Pons (tissue), 1 donor: ENCODE results near the gene P2RX4.
"Not testable (repeated sequence)": the region's sequence is repeated elsewhere in the genome, so short reads cannot be mapped to it uniquely, and the experiment has no call there.

Experiments
- DNase-seq: peaks from one replicate; pipeline ENCODE4 v3.0.0-alpha.2; 2016; ENCODE audit warnings: low spot score

The P2RX4 gene

DNA sequence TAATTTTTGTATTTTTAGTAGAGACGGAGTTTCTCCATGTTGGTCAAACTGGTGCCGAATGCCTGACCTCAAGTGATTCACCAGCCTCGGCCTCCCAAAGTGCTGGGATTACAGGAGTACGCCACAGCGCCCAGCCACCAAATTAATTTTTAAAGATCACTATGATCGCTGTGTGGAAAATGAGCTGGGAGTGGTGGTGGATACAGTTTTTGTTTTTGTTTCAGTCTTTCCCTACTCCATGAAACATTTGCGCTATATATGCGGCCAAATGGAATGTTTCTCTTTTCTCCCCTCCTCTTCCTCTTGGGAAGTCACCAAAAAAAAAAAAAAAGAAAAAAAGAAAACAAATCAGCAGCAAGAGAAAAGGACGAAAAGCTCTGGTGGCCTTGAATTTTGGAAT, 20.8 kb upstream of the P2RX4 start:
- no peak for DNase-seq

DNA sequence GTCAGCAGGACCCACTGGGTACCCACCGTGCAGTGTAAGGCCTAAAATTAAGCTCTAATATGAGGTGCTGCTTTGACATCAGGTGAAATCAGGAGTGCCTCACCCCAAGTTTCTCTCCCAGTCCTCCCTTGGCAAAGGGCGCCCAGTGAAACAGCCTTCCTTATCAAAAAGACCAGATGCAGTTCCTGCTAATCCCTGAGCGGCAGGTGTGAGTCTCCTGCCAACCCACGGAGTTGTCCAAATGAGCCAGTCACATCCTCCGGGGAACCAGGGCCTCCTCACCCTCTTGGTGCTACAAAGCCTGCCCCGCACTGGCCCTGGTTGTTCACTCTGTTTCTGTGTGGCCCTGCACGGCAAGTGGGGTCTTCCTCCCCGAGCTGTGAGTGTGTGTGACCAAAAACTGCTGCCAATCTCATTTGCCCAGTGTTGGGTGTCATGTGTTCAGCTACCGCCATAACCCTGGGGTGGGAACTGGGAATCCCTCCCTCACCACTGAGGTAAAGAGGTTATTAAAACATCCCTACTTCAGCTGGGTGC, 20.2 kb upstream of the P2RX4 start:
- no peak for DNase-seq

DNA sequence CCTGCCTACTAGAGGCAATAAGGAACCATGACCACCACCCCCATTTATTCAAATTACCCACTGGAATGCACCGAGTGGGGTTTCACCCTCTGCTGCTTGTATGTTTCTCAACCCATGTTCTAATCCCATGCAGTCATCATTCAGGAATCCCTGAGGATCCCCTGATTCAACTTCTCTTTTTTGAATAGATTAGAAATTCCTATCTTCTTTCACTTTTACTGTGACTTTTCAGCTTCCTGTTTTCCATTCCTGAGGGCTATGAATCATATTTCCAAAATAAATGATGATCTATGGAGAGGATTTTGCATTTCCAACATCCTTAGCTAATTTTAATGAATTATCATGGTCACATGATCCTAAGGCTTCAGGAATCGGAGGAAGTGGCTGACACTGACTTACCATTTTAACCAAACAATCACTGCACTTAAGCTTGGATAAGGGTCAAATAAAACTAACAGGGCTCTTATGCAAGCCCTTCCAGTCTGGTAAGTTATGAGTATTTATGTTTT, 19.4 kb upstream of the P2RX4 start:
- no peak for DNase-seq

DNA sequence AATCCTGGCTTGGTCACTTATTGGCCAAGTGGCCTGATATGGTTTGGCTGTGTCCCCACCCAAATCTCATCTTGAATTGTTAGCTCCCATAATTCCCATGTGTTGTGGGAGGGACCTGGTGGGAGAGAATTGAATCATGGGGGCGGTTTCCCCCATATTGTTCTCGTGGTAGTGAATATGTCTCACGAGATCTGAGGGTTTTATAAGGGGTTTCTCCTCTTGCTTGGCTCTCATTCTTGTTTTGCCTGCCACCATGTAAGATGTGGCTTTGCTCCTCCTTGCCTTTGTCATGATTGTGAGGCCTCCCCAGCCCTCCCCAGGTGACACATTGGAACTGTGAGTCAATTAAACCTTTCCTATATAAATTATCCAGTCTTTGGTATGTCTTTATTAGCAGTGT, 18.8 kb upstream of the P2RX4 start:
- DNase-seq: no peak

DNA sequence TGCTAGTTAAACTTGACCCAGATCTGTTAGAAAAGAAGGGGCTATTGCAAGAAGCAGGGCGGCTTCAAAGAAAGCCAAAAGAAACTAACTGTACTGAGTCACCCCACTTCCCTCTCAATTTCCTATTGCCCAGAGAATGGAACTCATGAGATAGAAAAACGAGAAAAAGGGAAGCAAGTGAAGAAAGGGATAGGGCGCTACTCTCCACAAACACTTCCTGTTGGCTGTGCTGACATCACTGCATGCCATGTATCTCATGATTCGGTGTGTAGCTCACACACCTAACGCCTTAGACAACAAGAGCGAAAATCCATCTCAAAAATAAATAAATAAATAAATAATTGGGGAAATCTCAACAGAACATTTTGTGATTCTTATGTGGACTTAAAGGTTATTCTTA, 13.0 kb upstream of the P2RX4 start:
- peak; percentile 83 for DNase-seq

DNA sequence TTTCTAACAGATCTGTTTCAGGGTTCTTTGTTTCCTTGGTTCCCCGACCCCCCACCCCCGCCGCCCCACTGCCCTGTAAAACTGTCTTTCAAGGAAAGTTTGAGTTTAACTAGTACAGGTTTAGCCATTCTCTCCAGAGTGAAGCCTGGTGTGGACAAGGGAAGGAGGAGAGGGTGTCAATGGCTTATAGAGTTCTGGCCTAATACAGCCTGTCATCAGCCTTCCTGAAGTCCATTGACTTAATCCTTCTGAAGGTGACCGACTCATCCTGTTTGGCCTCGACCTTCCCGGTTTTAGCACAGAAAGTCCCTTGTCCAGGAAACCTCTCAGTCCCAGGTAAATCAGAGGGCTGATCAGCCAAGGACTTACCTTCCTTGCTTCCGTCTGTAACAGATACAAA, 11.0 kb upstream of the P2RX4 start:
- no peak for DNase-seq

DNA sequence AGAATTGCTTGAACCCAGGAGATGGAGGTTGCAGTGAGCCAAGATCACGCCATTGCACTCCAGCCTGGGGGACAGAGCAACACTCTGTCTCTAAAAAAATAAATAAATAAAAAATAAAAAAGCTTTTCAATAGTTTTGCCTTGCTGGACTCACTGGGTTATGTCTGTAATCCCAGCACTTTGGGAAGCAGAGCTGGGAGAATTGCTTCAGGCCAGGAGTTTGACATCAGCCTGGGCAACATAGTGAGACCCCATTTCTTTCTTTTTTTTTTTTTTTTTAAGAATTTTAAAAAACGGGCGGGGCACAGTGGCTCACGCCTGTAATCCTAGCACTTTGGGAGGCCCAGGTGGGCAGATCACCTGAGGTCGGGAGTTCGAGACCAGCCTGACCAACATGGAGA, 8.8 kb upstream of the P2RX4 start:
- DNase-seq: not testable (repeated sequence)

DNA sequence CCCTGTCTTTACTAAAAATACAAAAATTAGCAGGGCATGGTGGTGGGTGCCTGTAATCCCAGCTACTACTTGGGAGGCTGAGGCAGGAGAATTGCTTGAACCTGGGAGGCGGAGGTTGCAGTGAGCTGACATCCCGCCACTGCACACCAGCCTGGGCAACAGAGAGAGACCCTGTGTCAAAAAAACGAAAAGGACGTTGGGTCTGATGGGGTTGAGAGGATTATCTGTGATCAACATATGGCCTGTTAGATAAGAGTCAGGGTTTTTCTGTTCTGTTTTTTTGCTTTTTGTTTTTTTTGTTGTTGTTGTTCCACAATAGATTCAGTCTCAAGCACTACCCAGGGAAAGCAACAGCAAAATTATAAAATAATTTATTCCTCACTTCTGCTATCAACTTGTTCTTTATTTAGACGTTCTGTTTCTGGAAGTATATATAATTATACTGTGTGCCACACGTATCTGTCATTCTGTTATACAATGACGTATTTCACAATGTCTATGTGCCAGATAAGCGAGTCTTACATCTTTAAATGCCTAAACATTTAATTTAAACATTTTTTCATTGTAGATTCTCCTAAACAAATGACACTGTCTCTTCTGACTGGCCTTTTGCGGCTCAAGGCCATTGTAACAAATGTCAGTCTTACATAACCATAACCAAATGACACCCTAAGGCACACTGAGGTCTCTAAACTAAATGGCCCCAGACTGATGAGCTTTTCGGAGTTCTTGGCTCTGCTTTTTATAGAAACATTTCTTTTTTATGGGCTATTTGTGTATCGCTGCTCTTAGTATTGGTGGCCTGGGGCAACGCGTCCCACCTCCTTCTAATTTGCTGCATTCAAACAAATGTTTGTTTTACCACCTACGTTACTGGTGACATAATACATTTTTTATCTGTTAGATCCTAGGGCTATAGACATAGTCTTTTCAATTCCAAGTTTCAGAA, 7.2 kb upstream of the P2RX4 start:
- DNase-seq: no peak

DNA sequence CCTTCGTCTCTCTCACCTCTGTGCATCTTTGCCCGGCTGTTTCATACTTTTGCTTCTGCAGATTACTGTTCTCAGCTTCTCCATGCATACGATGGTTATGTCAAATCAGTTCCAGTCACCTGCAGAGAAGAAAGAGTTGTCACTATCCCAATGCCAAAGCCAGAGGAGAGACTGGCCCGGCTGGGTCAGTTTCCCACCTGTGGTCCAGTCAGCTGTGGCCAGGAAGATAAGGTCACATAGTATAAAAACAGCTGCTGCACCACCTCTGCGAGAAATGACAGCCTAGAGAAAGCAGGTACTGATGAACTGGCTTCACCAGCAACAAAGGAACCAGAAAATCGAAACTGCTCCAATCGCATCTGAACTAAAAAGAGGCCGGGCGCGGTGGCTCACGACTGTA, 6.4 kb upstream of the P2RX4 start:
- DNase-seq: no peak

DNA sequence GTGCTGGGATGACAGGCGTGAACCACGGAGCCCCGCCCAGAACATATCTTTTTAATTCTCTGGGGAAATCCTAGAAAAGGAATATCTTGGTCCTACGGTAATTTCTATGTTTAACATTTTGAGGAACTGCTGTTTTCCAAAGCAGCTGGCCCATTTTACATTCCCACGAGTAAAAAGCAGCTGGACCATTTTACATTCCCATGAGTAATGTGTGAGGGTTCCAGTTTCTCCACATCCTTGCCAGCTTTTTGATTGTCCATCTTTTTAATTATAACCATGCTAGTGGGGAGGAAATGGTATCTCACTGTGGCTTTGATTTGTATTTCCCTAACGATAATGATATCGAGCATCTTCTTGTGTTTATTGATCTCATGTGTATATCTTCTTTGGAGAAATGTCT, 4.4 kb upstream of the P2RX4 start:
- DNase-seq: no peak

DNA sequence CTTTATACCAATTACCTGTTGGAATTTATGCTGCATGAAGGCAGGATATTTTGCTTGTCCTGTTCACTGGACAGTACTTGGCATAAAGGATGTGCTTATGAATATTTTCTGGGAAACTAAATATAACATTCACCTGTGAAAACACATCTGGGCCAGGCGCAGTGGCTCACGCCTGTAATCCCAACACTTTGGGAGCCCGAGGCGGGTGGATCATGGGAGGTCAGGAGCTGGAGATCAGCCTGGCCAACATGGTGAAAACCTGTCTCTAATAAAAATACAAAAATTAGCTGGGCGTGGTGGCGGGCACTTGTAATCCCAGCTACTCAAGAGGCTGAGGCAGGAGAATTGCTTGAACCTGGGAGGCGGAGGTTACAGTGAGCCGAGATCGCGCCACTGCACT, 1.4 kb upstream of the P2RX4 start:
- DNase-seq: not testable (repeated sequence)

DNA sequence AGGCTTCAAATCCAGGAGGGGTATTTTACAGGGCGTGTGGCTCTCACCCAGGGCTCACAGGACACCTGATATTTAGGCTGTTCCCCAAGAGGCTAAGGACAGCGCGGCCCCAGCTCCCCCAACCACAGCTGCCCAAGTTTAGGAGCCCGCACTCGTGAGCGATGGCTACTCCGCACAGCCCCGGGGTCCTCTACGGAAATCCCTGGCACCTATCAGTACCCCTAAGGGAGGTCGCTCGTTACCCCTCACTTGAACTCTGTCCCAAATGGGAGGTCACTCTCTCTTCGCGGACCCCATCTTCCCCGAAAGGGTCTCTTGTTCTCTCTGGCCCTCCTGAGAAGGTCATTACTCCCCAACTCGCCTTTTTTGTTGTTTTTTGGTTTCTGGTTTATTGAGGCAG, 708 bp upstream of the P2RX4 start:
- no peak for DNase-seq

DNA sequence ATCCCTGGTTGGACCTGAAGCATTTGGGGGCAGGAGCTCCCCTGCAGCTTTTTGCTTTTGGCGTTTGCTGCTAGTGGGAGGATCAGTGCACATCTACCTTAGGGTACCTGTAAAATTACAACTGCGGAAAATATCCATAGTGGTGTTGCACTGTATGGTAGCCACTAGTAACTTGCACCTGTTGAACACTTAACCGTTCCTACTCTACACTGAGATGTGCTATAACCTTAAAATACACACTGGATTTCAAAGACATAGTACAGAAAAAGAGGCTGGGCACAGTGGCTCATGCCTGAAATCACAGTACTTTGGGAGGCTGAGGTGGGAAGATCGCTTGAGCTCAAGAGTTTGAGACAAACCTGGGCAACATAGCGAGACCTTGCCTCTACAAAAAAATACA, 2.9 kb downstream of the P2RX4 start:
- no peak for DNase-seq

DNA sequence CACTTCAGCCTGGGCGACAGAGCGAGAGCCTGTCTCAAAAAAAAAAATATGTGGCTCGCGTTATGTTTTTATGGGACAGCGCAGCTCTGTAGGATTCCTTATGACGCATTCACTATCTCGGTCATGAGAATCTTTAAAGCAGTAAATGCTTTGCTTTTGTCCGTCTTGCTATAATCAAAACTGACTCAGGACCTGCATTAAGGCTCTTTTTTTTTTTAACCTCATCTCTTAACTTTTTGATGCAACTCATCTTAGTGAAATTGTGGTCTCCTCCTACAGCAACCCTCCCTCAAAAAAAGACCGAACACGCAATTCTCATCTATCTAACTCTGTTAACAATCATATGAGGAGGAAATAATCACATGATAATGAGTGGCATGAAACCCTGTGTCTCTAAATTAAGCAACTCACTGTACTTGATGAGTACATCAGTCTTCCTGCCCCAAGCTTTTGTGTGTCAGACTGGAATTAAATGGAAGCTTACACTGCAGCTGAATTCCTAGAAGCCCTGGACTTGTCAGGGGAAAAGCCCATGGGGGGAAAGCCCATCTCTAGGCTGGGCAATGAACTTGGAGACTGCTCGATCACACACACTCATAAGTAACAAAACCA, 4.3 kb downstream of the P2RX4 start:
- DNase-seq: peak; percentile 31

DNA sequence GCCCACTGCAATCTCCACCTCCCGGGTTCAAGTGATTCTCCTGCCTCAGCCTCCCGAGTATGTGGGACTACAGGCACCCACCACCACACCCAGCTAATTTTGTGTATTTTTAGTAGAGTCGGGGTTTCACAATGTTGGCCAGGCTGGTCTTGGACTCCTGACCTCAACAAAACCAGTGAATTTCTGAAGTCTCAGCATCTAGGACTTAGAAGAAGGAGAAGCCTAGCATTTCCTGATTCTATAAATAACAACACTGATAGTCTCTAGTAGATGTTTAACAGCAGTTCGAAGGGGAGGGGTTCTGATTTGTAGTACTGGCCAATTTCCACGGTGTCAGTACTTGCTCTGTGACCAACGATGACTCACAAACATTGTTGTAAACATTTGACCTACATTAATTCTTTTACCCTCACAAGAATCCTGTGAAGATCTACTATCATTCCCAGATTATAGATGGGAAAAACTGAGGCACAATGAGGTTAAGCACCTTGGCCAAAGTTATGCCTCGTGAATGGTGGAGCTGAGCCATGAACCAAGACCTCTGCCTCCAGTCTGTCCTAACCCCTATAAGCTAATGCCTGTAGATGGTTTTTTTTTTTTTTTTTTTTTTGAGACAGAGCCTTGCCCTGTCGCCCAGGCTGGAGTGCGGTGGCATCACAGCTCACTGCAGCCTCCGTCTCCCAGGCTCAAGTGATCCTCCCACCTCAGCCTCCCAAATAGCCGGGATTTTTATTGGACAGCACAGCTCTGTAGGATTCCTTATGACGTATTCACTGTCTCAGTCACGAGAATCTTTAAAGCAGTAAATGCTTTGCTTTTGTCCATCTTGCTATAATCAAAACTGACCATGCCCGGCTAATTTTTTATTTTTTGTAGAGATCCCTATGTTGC, 5.2 kb downstream of the P2RX4 start:
- DNase-seq: peak; percentile 81

DNA sequence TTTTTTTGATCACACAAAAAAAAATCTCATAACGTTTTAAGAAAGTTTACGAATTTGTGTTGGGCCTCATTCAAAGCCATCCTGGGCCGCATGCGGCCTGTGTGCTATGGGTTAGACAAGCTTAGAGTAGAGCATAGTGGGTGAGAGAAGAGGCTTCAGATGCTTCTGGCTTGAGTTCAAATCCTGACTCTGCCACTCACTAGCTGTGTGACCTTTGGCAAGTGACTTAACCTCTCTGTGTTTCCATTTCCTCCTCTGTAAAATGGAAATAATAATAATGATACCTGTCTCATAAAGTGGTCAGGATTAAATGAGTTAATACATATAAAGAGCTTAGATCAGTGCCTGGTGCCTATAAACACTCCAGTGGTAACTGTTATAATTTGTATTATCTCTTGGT, 6.2 kb downstream of the P2RX4 start:
- no peak for DNase-seq

DNA sequence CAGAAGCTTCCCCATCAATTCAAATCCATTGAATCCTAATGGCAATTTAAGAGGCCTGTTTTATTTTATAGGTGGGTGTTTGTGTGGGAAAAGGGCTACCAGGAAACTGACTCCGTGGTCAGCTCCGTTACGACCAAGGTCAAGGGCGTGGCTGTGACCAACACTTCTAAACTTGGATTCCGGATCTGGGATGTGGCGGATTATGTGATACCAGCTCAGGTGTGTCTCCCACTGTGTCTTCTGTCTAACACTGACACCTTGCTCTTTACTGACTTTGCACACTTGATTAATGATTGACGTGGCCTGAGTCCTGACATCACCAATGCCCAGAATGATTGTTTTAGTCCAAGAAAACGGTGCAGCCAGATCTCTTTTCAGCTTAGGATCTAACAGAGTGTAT, 7.1 kb downstream of the P2RX4 start:
- no peak for DNase-seq

DNA sequence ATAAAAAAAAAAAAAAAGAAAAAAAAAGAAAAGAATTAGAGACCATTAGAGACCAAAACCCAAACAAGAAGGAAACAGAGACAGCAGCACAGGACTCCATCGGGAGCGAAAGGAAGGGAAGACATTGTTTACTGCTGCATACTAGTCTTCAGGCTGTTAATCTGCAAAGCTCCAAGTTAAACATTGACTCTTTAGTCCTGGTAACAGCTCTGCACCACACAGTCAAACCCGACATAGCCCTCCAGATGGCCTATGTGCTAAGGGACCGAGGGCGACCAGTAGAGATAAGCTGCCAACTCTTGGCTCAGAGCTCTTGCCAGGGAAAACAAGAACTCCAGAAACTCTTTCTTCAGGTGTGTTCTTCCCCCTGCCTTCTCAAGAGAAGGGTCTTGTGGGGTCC, 7.8 kb downstream of the P2RX4 start:
- no peak for DNase-seq

DNA sequence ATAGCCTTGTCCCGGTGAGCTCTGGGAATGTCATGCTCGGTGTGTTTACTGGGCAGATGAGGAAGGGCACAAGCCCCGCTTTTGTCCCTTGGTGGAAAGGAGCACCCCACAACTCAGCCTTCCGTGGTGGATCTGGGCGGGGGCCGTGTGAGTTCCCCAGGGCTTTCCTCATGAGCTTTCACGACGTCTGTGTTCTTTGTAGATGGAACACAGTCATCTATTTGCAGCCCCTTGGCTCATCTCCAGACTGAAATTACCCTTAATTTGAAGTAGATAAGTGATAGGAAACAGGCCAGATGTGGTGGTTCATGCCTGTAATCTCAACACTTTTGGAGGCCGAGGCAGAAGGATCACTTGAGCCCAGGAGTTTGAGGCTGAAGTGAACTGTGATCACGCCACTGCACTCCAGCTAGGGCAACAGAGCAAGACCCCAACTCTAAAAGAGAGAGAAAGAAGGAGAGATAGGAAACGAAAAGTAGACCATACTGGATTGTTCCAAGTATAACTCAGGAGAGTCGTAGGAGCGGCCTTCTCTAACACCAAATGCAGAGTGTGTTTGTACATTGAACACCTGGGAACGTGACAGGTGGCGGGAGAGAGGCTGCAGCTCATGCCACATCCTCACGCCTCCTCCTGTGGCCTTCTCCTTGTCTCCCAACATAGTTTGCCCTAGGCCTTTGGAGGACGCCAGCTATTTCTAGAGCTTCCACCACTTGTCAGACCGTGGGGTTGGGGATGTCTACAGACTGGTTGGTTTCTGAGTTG, 8.8 kb downstream of the P2RX4 start:
- DNase-seq: no peak

DNA sequence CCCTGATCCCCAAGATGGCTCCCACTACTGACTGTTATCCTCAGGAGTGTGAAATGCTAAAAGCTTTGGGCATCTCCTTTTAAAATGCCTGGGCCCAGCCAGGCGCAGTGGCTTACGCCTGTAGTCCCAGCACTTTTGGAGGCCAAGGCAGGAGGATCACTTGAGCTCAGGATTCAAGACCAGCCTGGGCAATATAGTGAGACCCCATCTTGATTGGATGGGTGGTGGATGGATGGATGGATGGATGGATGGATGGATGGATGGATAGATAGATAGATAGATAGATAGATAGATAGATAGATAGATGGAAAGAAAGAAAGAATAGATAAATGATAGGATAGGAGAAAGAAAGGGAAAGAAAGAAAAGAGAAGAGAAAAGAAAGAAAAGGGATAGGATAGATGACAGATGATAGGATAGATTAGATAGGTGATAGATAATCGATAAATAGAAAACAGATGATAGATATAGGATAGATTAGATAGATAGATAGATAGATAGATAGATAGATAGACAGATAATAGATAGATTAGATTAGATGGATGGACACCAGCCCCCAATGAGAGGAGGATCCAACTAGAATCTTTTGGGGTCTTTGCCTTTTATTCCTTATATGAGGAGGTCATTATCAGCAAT, 9.5 kb downstream of the P2RX4 start:
- DNase-seq: no peak

DNA sequence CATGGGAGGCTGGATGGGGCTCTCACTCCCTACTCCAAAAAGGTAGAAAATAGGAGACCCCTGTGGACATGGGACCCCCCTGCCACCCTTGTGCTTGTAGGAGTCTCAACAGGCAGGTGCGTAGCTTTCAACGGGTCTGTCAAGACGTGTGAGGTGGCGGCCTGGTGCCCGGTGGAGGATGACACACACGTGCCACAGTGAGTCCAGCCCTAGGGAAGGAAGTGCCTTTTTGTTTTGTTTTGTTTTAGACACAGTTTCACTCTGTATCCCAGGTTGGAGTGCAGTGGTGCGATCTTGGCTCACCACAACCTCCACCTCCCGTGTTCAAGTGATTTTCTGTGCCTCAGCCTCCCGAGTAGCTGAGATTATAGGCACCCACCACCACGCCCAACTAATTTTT, 12.9 kb downstream of the P2RX4 start:
- DNase-seq: no peak
